Ascending aorta (tissue), 2 donors: ENCODE results near the gene TRMT6. TPM values are rescaled to one million over a fixed set of nuclear protein-coding genes. Genes with fewer than 3 reads are reported as not detected.
A peak's percentile ranks its signal among the peaks of the same experiment; 100 is the strongest.

Source experiments
- DNase-seq, 2 donors: peaks; one replicate each; pipeline ENCODE4 v3.0.0-alpha.2; 2019; ENCODE audit warnings: low spot score in 2 of 2
- H3K27ac ChIP-seq, 2 donors: fragments of 200-600 bp; sonication (generic); one replicate each; pipeline ENCODE4 v1.5.1; 2016 to 2017; ENCODE audit warnings: mild to moderate bottlenecking in 1 of 2
- H3K27me3 ChIP-seq: fragments of 200-600 bp; sonication (generic); one replicate; pipeline ENCODE4 v1.5.1; 2017
- H3K36me3 ChIP-seq, 2 donors: fragments of 200-600 bp; sonication (generic); one replicate each; pipeline ENCODE4 v1.5.1; 2016
- H3K4me1 ChIP-seq, 2 donors: fragments of 200-600 bp; sonication (generic); one replicate each; pipeline ENCODE4 v1.5.1; 2016 to 2017; ENCODE audit warnings: mild to moderate bottlenecking in 1 of 2
- H3K4me3 ChIP-seq, 2 donors: fragments of 200-600 bp; sonication (generic); one replicate each; pipeline ENCODE4 v1.5.1; 2016 to 2017; ENCODE audit warnings: mild to moderate bottlenecking in 1 of 2
- H3K9me3 ChIP-seq, 2 donors: fragments of 200-600 bp; sonication (generic); one replicate each; pipeline ENCODE4 v1.5.1; 2016
- intact Hi-C: fragments of 100-400 bp; cut with DNase I; formaldehyde crosslinking; loops from one replicate; pipeline ENCODE4 v1.15.1; 2023
- total RNA-seq: library from RNA; depleted of rRNA; stranded (reverse); fragments of >200 nt; gene quantifications from one replicate; pipeline ENCODE4 v1.1.0, GENCODE V29; 2016
- TF ChIP-seq, protein P1 (sequence below), 3 experiments: fragments of 200-600 bp in 2 of 3; fragments of 450-650 bp in 1 of 3; sonication (generic) in 2 of 3; IDR thresholded peaks; one replicate each; pipeline ENCODE4 v1.5.1; 2016 to 2019; ENCODE audit warnings: antibody characterized with exemption in 3 of 3, mild to moderate bottlenecking in 1 of 3, moderate library complexity in 1 of 3

The TRMT6 gene, protein sequence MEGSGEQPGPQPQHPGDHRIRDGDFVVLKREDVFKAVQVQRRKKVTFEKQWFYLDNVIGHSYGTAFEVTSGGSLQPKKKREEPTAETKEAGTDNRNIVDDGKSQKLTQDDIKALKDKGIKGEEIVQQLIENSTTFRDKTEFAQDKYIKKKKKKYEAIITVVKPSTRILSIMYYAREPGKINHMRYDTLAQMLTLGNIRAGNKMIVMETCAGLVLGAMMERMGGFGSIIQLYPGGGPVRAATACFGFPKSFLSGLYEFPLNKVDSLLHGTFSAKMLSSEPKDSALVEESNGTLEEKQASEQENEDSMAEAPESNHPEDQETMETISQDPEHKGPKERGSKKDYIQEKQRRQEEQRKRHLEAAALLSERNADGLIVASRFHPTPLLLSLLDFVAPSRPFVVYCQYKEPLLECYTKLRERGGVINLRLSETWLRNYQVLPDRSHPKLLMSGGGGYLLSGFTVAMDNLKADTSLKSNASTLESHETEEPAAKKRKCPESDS
- 7.8 TPM for total RNA-seq

DNA sequence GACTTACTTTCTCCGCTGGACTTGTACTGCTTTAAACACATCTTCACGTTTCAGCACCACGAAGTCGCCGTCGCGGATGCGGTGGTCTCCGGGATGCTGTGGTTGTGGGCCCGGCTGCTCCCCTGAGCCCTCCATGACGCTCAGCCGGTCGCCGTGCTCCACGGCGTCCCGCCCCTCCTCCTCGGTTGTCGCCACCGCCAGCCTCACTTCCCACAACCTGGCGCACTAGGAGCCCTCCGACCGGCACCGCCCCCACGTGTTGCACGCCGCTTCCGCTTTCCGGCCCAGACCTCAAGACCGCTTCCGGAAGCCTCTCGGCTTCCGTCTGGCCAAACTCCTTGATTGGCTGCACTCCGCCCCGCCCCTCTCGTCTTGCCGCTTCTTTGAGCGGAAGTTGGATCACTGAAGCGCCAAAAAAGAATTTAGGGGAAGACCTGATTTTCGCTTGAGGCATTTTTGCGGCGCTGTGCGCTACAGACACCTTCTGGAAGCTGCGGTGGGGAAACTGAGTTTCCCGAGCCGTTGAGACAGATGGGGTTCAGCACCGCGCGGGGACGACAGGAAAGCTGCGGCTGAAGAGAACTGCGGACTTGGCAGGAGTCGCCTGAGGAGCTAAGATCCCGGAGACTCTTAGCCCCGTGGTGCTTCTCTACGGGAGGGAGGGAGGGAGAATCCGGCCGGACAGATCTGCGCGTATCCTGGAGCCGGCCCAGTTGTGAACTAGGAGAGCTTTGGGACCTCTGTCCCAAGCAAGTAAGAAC lies at the start of gene TRMT6, which contains the start of gene MCM8:
Gene TRMT6, minus strand, starts transcription at position 263 of the 761 bp plus-strand sequence. Its CDS starts 128 bp downstream, at position 135.
Gene MCM8, plus strand, starts transcription at position 382 of the 761 bp plus-strand sequence. CDS start 1,364 bp downstream, outside the sequence.
- Histone ChIP-seq H3K27ac (peak within 1 kb of the TSS; percentile 80 to 85), H3K4me1 (peaks cover 5 to 8% of the 10 kb centered on the region in 2 donors), H3K36me3 (peaks cover 14 to 28% of the 10 kb centered on the region in 2 donors), H3K4me3 (peak within 1 kb of the TSS; percentile 78 to 93), H3K9me3 (no peaks in the 10 kb centered on the region), H3K27me3 (no peaks in the 10 kb centered on the region)
- TF ChIP-seq, protein P1, sequence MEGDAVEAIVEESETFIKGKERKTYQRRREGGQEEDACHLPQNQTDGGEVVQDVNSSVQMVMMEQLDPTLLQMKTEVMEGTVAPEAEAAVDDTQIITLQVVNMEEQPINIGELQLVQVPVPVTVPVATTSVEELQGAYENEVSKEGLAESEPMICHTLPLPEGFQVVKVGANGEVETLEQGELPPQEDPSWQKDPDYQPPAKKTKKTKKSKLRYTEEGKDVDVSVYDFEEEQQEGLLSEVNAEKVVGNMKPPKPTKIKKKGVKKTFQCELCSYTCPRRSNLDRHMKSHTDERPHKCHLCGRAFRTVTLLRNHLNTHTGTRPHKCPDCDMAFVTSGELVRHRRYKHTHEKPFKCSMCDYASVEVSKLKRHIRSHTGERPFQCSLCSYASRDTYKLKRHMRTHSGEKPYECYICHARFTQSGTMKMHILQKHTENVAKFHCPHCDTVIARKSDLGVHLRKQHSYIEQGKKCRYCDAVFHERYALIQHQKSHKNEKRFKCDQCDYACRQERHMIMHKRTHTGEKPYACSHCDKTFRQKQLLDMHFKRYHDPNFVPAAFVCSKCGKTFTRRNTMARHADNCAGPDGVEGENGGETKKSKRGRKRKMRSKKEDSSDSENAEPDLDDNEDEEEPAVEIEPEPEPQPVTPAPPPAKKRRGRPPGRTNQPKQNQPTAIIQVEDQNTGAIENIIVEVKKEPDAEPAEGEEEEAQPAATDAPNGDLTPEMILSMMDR (IDR thresholded peaks at IDR 0.05) = no peak
- peak; percentile 85 to 98 for DNase-seq
- intact Hi-C loops = loop anchor here (1.0 to 10.0 kb wide), 3 partner anchors 127 to 426 kb away; partner anchors contain the start of gene SHLD1

DNA sequence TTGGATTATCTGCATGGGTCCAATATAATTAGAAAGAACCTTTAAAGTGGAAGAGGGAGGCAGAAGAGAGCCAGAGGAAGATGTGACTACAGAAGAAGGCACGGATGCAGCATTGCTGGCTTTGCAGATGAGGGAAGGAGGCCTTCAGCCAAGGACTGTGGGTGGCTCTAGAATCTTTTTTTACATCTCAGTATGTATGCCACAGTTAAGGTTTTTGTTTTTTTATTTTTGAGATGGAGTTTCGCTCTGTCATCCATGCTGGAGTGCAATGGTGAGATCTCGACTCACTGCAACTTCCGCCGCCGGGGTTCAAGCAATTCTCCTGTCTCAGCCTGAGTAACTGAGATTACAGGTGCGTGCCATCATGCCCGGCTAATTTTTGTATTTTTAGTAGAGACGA lies 49.5 kb upstream of the TRMT6 start:
- H3K27me3 ChIP-seq = no peaks in the 10 kb centered on the region
- TF ChIP-seq, protein P1 (IDR thresholded peaks at IDR 0.05) = no peak
- intact Hi-C loops = no loop called here
- no peaks in the 10 kb centered on the region for H3K9me3 ChIP-seq
- H3K4me3 ChIP-seq = no peak overlapping the region
- no peak for DNase-seq
- H3K4me1 ChIP-seq = no peaks in the 10 kb centered on the region
- peaks cover 0 to 6% of the 10 kb centered on the region in 2 donors for H3K36me3 ChIP-seq
- no peak overlapping the region for H3K27ac ChIP-seq

DNA sequence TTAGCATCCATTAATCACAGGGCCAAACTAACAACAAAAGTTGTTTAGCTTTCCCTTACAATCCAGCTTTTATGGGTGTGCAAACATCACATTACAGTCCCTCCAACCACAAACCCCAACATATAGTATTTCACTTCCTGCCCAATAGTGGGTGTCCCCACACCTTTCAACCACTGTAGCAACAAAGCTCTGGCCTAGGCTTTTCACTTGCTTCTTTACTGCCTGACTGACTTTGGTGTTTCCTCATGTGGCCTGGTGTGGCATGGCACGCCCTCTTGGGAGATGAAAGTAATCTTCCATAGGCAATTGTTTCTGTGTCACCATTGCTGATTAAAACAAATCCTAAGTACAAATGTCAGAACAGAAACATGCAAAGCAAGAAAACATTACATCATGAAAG lies 46.4 kb upstream of the TRMT6 start:
- Histone ChIP-seq H3K36me3 (peaks cover 3 to 10% of the 10 kb centered on the region in 2 donors), H3K27ac (no peak overlapping the region), H3K27me3 (no peaks in the 10 kb centered on the region), H3K9me3 (no peaks in the 10 kb centered on the region), H3K4me3 (no peak overlapping the region), H3K4me1 (no peaks in the 10 kb centered on the region)
- intact Hi-C loops = no loop called here
- TF ChIP-seq, protein P1 (IDR thresholded peaks at IDR 0.05) = no peak
- DNase-seq = no peak

DNA sequence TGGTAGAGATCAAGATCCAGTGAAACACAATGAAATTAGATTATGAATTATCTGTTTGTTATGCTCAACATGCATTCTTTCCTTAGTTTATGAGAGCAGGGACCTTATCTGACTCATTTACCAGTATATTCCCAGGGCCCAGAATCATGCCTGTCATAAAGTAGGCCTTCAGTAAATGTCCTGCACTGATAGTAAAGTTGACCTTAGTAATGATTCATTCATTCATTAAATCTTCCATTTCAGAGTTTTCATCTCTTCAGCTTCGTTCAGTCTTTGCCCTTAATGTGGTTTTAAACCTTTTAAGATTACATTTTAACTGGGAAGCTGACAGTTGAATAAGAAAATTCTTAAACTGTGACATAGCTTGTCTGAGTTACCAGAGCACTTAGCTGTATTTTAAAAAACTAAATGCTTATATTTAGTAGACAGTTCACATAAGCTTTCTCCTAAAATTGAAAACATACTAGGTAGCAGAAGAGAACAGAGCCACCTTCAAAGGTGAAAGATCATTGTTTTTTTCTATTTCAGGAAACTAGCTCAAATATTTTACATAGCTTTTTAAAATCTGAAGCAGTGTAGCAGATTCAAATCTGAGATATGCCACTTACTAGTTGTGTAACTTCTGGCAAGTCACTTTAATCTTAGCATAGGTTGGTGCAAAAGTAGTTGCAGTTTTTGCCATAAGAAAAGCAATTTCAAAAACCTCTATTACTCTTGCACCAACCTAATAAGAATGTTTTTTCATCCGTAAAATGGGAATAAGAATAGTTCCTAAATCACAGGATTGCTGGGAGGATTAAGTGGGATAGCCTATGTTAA lies 41.5 kb upstream of the TRMT6 start:
- intact Hi-C loops = no loop called here
- Histone ChIP-seq H3K27ac (no peak overlapping the region), H3K4me1 (no peaks in the 10 kb centered on the region), H3K27me3 (no peaks in the 10 kb centered on the region), H3K9me3 (no peaks in the 10 kb centered on the region), H3K4me3 (no peak overlapping the region), H3K36me3 (peaks cover 3 to 16% of the 10 kb centered on the region in 2 donors)
- DNase-seq = no peak
- TF ChIP-seq, protein P1 (IDR thresholded peaks at IDR 0.05) = no peak

DNA sequence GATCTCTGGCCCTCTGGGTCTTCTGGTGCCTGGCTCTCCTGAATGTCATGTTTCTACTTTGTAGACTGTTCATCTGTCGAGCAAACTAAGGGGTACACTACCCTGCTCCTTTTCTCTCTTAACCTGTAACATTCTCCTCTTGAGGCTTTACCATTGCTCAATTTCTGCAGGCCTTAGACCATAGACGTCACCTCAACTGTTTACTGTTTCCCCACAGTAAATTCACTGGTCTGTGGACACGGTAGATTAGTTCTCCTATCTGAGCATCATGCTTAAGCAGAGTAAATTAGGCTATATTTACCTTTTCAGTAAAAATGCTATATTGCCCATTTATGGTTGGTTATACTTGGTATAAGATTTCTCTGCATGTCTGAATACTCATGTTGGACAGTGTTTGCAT lies 40.6 kb upstream of the TRMT6 start:
- no peaks in the 10 kb centered on the region for H3K4me1 ChIP-seq
- no peak for DNase-seq
- no peak overlapping the region for H3K4me3 ChIP-seq
- H3K9me3 ChIP-seq = no peaks in the 10 kb centered on the region
- intact Hi-C loops = no loop called here
- TF ChIP-seq, protein P1 (IDR thresholded peaks at IDR 0.05) = no peak
- H3K27me3 ChIP-seq = no peaks in the 10 kb centered on the region
- H3K36me3 ChIP-seq = peaks cover 3 to 16% of the 10 kb centered on the region in 2 donors
- H3K27ac ChIP-seq = no peak overlapping the region
